ENCODE measurements around the gene ARHGAP22.

DNA sequence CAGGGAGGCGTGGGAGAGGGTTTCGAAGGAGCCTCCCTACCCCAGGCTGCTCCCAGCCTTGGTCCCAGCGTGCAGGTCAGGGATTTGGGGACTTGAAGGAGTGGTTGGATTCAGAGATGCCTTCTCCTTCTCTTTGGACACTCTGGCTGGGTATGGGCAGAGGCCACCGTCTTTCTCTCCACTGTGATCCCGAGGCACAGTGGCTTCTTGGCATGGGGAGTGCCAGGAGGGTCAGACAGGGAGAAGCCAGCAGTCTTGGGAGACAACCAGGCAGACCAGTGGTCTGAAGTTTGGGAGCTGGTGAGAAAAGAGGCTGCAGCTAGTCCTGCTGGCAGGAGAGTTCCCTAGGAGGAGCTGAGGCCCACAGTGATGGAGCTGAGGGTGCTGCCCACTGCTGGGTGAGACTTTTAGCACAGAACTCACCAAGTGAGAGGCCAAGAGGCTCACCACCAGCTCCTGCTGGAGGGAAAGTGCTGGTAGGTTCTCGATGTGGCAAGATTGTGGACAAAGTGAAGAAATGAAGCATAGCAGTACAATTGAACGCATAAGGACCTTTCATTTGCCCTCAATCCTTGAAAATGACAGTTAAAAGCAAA is 44.6 kb upstream of the ARHGAP22 start:
- TF ChIP-seq, protein P1, sequence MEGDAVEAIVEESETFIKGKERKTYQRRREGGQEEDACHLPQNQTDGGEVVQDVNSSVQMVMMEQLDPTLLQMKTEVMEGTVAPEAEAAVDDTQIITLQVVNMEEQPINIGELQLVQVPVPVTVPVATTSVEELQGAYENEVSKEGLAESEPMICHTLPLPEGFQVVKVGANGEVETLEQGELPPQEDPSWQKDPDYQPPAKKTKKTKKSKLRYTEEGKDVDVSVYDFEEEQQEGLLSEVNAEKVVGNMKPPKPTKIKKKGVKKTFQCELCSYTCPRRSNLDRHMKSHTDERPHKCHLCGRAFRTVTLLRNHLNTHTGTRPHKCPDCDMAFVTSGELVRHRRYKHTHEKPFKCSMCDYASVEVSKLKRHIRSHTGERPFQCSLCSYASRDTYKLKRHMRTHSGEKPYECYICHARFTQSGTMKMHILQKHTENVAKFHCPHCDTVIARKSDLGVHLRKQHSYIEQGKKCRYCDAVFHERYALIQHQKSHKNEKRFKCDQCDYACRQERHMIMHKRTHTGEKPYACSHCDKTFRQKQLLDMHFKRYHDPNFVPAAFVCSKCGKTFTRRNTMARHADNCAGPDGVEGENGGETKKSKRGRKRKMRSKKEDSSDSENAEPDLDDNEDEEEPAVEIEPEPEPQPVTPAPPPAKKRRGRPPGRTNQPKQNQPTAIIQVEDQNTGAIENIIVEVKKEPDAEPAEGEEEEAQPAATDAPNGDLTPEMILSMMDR (IDR thresholded peaks at IDR 0.05), result no peak
- TF ChIP-seq POLR2A (IDR thresholded peaks at IDR 0.05), result no peak
